ENCODE data around the gene NRG3. TPM values are rescaled to one million over a fixed set of nuclear protein-coding genes. Genes with fewer than 3 reads are reported as not detected.

Gene NRG3
- total RNA-seq, 2 experiments from 2014 or later = not detected

- no TSS peak for BruUV-seq (replicated peaks)
- Histone ChIP-seq H2AFZ (ENCODE audit: low read length) (no peak overlapping the region), H3K36me3 (ENCODE audit: insufficient read depth, low read length) (no peaks in the 10 kb centered on the region), H3K4me1 (ENCODE audit: insufficient read depth, low read length, poor library complexity, severe bottlenecking) (no peaks in the 10 kb centered on the region), H3K27ac (ENCODE audit: low read depth, low read length, poor library complexity, severe bottlenecking) (no peak overlapping the region), H4K20me1 (ENCODE audit: insufficient read depth, low read length) (no peaks in the 10 kb centered on the region), H3K79me2 (ENCODE audit: insufficient read depth, low read depth, low read length) (no peaks in the 10 kb centered on the region), H3K4me2 (ENCODE audit: low read length) (no peak overlapping the region), H3K9me3 (ENCODE audit: low read length) (no peaks in the 10 kb centered on the region), H3K4me3 (ENCODE audit: low read depth, low read length, poor library complexity, severe bottlenecking) (no peak overlapping the region), H3K9me2 (ENCODE audit: insufficient read depth, low read length) (no peaks in the 10 kb centered on the region)
- ChIA-PET POLR2A (no interaction called here), CTCF (ENCODE audit: unreplicated experiment) (no interaction called here)
- intact Hi-C loops (cut with micrococcal nuclease; ENCODE audit: unreplicated experiment) = no loop called here
- TF ChIP-seq CTCF (conservative IDR thresholded peaks at IDR 0.05; ENCODE audit: low read length) (no peak), EZH2phosphoT487 (IDR thresholded peaks at IDR 0.05; ENCODE audit: borderline replicate concordance, low read depth, low read length) (no peak)
- no peak for DNase-seq (ENCODE audit: low spot score)
Observed at GRCh38 chr10:81959016-81959415, 84.0 kb downstream of the NRG3 start.

GRCh38 chr10:81961451-81962184 lies 86.6 kb downstream of the NRG3 start:
- Histone ChIP-seq H4K20me1 (ENCODE audit: insufficient read depth, low read length) (no peaks in the 10 kb centered on the region), H2AFZ (ENCODE audit: low read length) (no peak overlapping the region), H3K9me2 (ENCODE audit: insufficient read depth, low read length) (no peaks in the 10 kb centered on the region), H3K4me3 (ENCODE audit: low read depth, low read length, poor library complexity, severe bottlenecking) (no peak overlapping the region), H3K27ac (ENCODE audit: low read depth, low read length, poor library complexity, severe bottlenecking) (no peak overlapping the region), H3K36me3 (ENCODE audit: insufficient read depth, low read length) (no peaks in the 10 kb centered on the region), H3K4me2 (ENCODE audit: low read length) (no peak overlapping the region), H3K4me1 (ENCODE audit: insufficient read depth, low read length, poor library complexity, severe bottlenecking) (no peaks in the 10 kb centered on the region), H3K79me2 (ENCODE audit: insufficient read depth, low read depth, low read length) (no peaks in the 10 kb centered on the region), H3K9me3 (ENCODE audit: low read length) (no peaks in the 10 kb centered on the region)
- POLR2A ChIA-PET = no interaction called here
- DNase-seq (ENCODE audit: low spot score) = no peak
- TF ChIP-seq CTCF (conservative IDR thresholded peaks at IDR 0.05; ENCODE audit: low read length) (no peak), EZH2phosphoT487 (IDR thresholded peaks at IDR 0.05; ENCODE audit: borderline replicate concordance, low read depth, low read length) (no peak)
- BruUV-seq (replicated peaks) = no TSS peak
- CTCF ChIA-PET (ENCODE audit: unreplicated experiment) = no interaction called here
- intact Hi-C loops (cut with micrococcal nuclease; ENCODE audit: unreplicated experiment) = no loop called here

GRCh38 chr10:81963606-81964005 lies 88.6 kb downstream of the NRG3 start:
- no TSS peak for BruUV-seq (replicated peaks)
- no peak for TF ChIP-seq EZH2phosphoT487 (IDR thresholded peaks at IDR 0.05; ENCODE audit: borderline replicate concordance, low read depth, low read length)
- DNase-seq (ENCODE audit: low spot score) = no peak

More at GRCh38 chr10:81963606-81964005, 88.6 kb downstream of the NRG3 start:
- Histone ChIP-seq H3K79me2 (ENCODE audit: insufficient read depth, low read depth, low read length) (no peaks in the 10 kb centered on the region), H3K9me3 (ENCODE audit: low read length) (no peaks in the 10 kb centered on the region), H4K20me1 (ENCODE audit: insufficient read depth, low read length) (no peaks in the 10 kb centered on the region), H3K36me3 (ENCODE audit: insufficient read depth, low read length) (no peaks in the 10 kb centered on the region), H3K4me3 (ENCODE audit: low read depth, low read length, poor library complexity, severe bottlenecking) (no peak overlapping the region), H3K27ac (ENCODE audit: low read depth, low read length, poor library complexity, severe bottlenecking) (no peak overlapping the region), H3K9me2 (ENCODE audit: insufficient read depth, low read length) (no peaks in the 10 kb centered on the region), H3K4me2 (ENCODE audit: low read length) (no peak overlapping the region), H3K4me1 (ENCODE audit: insufficient read depth, low read length, poor library complexity, severe bottlenecking) (no peaks in the 10 kb centered on the region), H2AFZ (ENCODE audit: low read length) (no peak overlapping the region)
- CTCF ChIA-PET (ENCODE audit: unreplicated experiment) = no interaction called here
- intact Hi-C loops (cut with micrococcal nuclease; ENCODE audit: unreplicated experiment) = no loop called here
- POLR2A ChIA-PET = no interaction called here
